Mesothelial cell of epicardium (in vitro differentiated cells): ENCODE data around the gene SACM1L. TPM values are rescaled to one million over a fixed set of nuclear protein-coding genes. Genes with fewer than 3 reads are reported as not detected.
A peak's percentile ranks its signal among the peaks of the same experiment; 100 is the strongest.

ENCODE experiments used
- DNase-seq, 2 experiments: peaks; one replicate each; pipeline ENCODE4 v3.0.0; 2021; ENCODE audit warnings: low spot score in 2 of 2; ENCODE audit not compliant: unreplicated experiment in 2 of 2
- H3K27ac Mint-ChIP-seq: 2 replicates; pipeline ENCODE4 v1.8.0; 2021; ENCODE audit warnings: mixed read lengths
- H3K27me3 Mint-ChIP-seq: 2 replicates; pipeline ENCODE4 v1.8.0; 2021; ENCODE audit warnings: low read depth, mixed read lengths
- H3K36me3 Mint-ChIP-seq: 2 replicates; pipeline ENCODE4 v1.8.0; 2021; ENCODE audit warnings: mixed read lengths
- H3K4me1 Mint-ChIP-seq: 2 replicates; pipeline ENCODE4 v1.8.0; 2021; ENCODE audit warnings: mixed read lengths
- H3K4me3 Mint-ChIP-seq: 2 replicates; pipeline ENCODE4 v1.8.0; 2021; ENCODE audit warnings: mild to moderate bottlenecking, moderate library complexity, mixed read lengths
- H3K9me3 Mint-ChIP-seq: 2 replicates; pipeline ENCODE4 v1.8.0; 2021; ENCODE audit warnings: mixed read lengths
- total RNA-seq: library from RNA; stranded (reverse); gene quantifications from 3 replicates; pipeline ENCODE4 v1.2.1, GENCODE V29; 2021
- TF ChIP-seq, protein P1 (sequence below): fragments of 200-600 bp; sonication (generic); IDR thresholded peaks from one replicate; pipeline ENCODE4 v1.5.0; 2021; ENCODE audit warnings: antibody characterized with exemption; ENCODE audit not compliant: unreplicated experiment

The SACM1L gene
- total RNA-seq, 1 donor from 2014 or later: 51.8 TPM

DNA sequence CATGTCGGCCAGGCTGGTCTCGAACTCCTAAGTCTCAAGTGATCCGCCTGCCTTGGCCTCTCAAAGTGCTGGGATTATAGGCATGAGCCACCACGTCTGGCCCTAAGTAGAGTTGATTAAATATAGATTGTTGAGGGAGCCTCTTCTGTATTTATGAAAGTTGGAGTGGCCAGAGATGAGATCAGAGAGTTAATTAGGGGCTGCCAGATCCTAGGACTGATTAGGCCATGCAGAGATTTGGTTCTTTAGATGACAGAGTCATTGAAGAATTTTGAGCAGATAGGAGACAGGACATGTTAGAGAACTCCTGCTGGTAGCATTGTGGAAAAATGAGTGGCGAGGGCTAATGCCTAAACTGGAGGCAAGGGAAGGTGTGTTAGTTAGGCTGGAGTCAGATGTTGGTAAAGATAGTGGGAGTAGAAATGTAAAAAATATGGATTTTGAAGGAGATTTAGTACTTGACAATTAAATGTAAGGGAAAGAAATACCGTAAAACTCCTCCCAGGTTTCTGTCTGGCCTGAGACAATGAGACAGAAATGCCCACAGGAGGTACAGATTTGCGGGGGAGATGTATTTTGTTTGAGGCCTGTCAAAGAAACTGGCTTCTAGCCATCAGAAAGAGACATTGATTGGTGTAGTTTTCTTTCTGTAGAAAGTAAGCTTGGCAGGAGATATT is 23.4 kb downstream of the SACM1L start:
- Mint-ChIP-seq H3K4me3 (no peak overlapping the region), H3K27ac (peak overlapping the region; percentile 63), H3K4me1 (peaks cover 12% of the 10 kb centered on the region), H3K9me3 (peaks cover 3% of the 10 kb centered on the region), H3K36me3 (peaks cover 32% of the 10 kb centered on the region), H3K27me3 (no peaks in the 10 kb centered on the region)
- DNase-seq: no peak
- TF ChIP-seq, protein P1, sequence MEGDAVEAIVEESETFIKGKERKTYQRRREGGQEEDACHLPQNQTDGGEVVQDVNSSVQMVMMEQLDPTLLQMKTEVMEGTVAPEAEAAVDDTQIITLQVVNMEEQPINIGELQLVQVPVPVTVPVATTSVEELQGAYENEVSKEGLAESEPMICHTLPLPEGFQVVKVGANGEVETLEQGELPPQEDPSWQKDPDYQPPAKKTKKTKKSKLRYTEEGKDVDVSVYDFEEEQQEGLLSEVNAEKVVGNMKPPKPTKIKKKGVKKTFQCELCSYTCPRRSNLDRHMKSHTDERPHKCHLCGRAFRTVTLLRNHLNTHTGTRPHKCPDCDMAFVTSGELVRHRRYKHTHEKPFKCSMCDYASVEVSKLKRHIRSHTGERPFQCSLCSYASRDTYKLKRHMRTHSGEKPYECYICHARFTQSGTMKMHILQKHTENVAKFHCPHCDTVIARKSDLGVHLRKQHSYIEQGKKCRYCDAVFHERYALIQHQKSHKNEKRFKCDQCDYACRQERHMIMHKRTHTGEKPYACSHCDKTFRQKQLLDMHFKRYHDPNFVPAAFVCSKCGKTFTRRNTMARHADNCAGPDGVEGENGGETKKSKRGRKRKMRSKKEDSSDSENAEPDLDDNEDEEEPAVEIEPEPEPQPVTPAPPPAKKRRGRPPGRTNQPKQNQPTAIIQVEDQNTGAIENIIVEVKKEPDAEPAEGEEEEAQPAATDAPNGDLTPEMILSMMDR: no peak

DNA sequence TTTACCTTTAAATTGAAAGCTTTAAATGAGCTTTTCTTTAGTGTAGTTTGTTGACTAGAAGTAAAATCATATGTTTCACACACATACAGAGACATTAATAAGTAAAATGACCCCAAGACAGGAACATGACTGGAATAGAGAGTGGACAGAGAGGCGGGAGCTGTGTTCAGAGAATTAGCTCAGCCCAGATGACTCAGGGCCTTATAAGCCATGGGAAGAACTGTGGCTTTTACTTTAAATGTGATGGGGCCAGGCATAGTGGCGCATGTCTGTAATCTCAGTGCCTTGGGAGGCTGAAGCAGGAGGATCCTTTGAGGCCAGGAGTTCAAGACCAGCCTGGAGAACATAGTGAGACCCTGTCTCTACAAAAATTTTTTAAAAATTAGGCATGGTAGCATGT is 26.7 kb downstream of the SACM1L start:
- TF ChIP-seq, protein P1: no peak
- Mint-ChIP-seq H3K36me3 (peaks cover 27% of the 10 kb centered on the region), H3K4me1 (peaks cover 22% of the 10 kb centered on the region), H3K27ac (no peak overlapping the region), H3K27me3 (no peaks in the 10 kb centered on the region), H3K4me3 (no peak overlapping the region), H3K9me3 (peaks cover 2% of the 10 kb centered on the region)
- DNase-seq: no peak

DNA sequence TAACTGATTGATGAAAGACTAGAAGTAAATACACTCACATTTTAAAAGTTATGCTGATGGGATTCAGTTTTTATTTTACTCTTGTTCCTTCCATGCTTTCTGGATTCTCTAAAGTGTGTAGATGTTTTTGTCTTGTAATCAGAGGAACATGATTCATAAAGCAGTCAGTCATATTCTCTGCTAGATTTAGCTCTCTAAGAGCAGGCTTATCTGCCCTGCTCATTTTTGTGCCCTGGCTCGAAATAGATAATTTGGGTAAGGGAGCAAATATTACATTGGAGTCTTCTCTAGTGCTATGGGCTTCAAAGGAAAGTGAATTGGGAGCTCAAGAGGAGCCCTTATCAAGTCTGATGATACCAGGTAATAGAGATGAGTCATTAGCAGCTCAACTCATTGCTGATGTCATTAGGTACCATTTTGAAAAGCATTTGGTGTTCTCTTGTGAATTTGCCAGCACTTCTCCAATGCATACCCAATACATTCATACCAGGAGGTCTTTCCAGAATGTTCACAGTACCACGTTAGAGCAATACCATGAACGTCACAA is 27.7 kb downstream of the SACM1L start:
- H3K36me3 Mint-ChIP-seq: peaks cover 23% of the 10 kb centered on the region
- no peaks in the 10 kb centered on the region for H3K27me3 Mint-ChIP-seq
- no peak overlapping the region for H3K4me3 Mint-ChIP-seq
- TF ChIP-seq, protein P1: no peak
- H3K27ac Mint-ChIP-seq: no peak overlapping the region
- peaks cover 22% of the 10 kb centered on the region for H3K4me1 Mint-ChIP-seq
- H3K9me3 Mint-ChIP-seq: no peaks in the 10 kb centered on the region
- DNase-seq: no peak

DNA sequence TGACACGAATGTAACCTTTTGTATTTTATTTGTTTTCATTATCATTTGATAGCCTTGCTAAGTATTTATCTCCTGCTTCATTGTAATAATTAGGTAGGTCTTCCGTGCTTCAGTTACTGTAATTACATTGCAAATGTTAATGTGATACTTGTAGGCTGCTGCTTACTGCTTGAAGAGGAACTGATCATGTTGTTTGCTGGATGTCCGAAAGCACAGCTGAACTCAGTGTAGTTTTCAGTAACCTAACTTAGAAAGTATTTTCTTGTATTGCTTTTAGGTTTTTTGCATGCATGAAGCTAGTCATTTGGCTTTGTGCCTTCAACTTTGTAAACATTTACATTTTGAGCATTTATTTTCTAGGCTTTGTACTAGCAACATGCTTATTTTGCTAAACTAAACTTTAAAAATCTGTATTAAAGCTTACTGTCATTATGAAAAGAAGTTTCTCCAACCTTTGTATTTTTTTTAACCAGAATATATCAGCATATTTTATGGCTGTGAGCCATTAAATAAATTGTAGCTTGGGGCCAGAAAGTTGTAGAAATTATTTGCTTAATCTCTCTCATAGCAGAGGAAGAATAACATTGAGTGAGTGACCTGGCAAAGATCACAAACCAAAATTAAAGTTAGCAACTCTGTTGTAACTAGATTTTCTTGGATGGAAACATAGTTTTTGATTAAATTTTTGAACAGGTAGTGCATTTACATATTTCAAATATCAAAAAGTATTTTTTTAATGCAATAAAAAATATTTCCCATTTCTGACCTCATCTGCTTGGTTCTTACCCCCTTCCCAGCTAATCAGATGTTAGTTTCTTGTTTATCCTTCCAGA is 30.7 kb downstream of the SACM1L start:
- no peak overlapping the region for H3K27ac Mint-ChIP-seq
- no peaks in the 10 kb centered on the region for H3K27me3 Mint-ChIP-seq
- no peak overlapping the region for H3K4me3 Mint-ChIP-seq
- DNase-seq: no peak
- H3K4me1 Mint-ChIP-seq: peaks cover 10% of the 10 kb centered on the region
- H3K9me3 Mint-ChIP-seq: no peaks in the 10 kb centered on the region
- TF ChIP-seq, protein P1: no peak
- peaks cover 44% of the 10 kb centered on the region for H3K36me3 Mint-ChIP-seq

DNA sequence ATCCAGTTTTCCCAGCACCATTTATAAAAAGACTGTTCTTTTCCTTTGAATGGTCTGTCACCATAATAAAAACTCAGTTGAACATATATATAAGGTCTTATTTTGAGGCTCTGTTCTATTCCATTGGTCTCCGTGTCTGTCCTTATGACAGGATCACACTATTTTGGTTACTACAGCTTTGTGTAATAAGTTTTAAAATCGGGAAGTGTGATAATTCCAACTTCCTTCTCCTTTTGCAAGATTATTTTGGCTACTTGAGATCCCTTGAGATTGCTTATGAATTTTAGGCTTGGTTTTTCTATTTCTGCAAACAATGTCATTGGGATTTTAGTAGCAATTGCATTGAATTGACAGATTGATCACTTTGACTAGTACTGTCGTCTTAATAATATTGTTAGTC is 35.7 kb downstream of the SACM1L start:
- Mint-ChIP-seq H3K9me3 (peaks cover 6% of the 10 kb centered on the region), H3K4me1 (peaks cover 6% of the 10 kb centered on the region)

More for the DNA sequence above, 35.7 kb downstream of the SACM1L start:
- Mint-ChIP-seq H3K4me3 (no peak overlapping the region), H3K27ac (no peak overlapping the region), H3K27me3 (no peaks in the 10 kb centered on the region), H3K36me3 (peaks cover 61% of the 10 kb centered on the region)
- TF ChIP-seq, protein P1: no peak
- no peak for DNase-seq
